Rectal smooth muscle tissue (tissue), 1 donor: ENCODE results near the gene CAMK1D.

Experiments
- H3K27ac ChIP-seq: one replicate; pipeline ENCODE4 v1.7.0; 2013; ENCODE audit warnings: low read depth, low read length, inconsistent platforms
- H3K27me3 ChIP-seq: one replicate; pipeline ENCODE4 v1.7.0; 2013; ENCODE audit warnings: low read length; ENCODE audit not compliant: control insufficient read depth, insufficient read depth
- H3K36me3 ChIP-seq: one replicate; pipeline ENCODE4 v1.7.0; 2013; ENCODE audit warnings: low read length; ENCODE audit not compliant: control insufficient read depth, insufficient read depth
- H3K4me1 ChIP-seq: one replicate; pipeline ENCODE4 v1.7.0; 2013; ENCODE audit warnings: low read length; ENCODE audit not compliant: control insufficient read depth, insufficient read depth
- H3K4me3 ChIP-seq: one replicate; pipeline ENCODE4 v1.7.0; 2013; ENCODE audit warnings: low read length
- H3K9ac ChIP-seq: one replicate; pipeline ENCODE4 v1.7.0; 2013; ENCODE audit warnings: low read length

The CAMK1D gene

DNA sequence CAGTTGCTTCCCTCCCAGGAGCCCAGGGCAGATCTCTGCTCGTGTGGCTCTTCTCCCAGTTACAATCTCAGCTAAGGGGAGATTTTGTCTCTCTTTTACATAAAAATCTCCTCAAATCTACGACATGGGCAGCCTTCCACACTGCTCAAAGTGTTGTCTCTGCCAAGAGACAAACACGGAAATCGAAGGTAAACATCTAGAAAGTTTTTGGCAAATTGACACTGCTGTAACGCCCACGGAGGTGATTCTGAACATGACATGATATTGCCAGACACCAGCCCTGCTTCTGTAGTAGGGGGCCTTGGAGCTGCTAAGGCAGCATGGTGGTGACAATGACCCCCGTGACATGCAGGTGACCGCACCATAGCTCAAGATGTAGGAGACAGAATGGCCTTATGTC lies 523.8 kb downstream of the CAMK1D start:
- H3K27me3 ChIP-seq = no peaks in the 10 kb centered on the region
- no peak overlapping the region for H3K9ac ChIP-seq
- no peak overlapping the region for H3K27ac ChIP-seq
- no peaks in the 10 kb centered on the region for H3K36me3 ChIP-seq
- no peak overlapping the region for H3K4me3 ChIP-seq
- H3K4me1 ChIP-seq = no peaks in the 10 kb centered on the region

DNA sequence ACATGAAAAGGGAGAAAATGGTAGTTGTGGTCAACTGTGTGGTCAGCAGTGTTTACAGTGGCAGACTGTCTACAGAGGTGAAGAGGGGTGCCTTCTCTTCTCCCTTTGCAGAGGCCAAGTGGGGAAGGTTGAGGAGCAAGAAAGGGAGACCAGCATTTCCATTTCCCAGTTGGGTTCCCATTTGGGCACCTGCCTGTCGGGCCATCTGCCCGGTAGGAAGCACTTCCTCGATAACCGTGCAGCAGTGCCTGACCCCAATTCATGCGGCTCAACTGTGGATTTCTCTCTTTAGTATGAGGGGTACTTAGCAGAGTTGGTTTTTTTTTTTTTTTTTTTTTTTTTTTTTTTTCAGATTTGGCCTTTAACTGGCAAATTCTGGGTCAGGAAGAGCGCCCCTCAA lies 525.2 kb downstream of the CAMK1D start:
- H3K4me1 ChIP-seq = no peaks in the 10 kb centered on the region
- no peaks in the 10 kb centered on the region for H3K27me3 ChIP-seq
- H3K27ac ChIP-seq = no peak overlapping the region
- no peak overlapping the region for H3K4me3 ChIP-seq
- H3K9ac ChIP-seq = no peak overlapping the region
- H3K36me3 ChIP-seq = no peaks in the 10 kb centered on the region

DNA sequence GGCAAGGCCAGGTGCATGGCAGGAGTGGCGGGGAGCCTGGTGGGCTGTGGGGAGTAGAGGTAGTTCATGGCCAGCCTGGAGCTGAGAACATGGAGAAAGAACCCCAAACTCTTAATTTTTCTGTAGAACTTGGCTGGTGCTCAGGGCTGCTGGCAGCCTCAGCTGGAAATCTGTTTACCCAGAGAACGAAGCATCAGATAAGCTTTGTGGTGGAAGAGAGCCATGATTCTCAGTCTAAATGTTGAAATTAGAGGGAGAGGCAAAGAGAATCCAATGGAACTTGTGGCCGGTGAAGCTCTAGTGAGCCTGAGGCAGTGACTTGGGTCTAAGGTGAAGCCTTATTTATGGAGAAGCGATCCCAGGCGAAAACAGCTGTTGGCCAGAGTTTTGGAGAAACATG lies 525.8 kb downstream of the CAMK1D start:
- Histone ChIP-seq H3K4me1 (no peaks in the 10 kb centered on the region), H3K36me3 (no peaks in the 10 kb centered on the region), H3K27me3 (no peaks in the 10 kb centered on the region), H3K9ac (no peak overlapping the region), H3K4me3 (no peak overlapping the region), H3K27ac (no peak overlapping the region)

GRCh38 chr10:12876266-12876665 lies 526.9 kb downstream of the CAMK1D start:
- H3K36me3 ChIP-seq = no peaks in the 10 kb centered on the region
- no peak overlapping the region for H3K27ac ChIP-seq
- H3K9ac ChIP-seq = no peak overlapping the region
- H3K4me3 ChIP-seq = no peak overlapping the region
- no peaks in the 10 kb centered on the region for H3K4me1 ChIP-seq
- H3K27me3 ChIP-seq = no peaks in the 10 kb centered on the region

- H3K4me3 ChIP-seq = no peak overlapping the region
- no peak overlapping the region for H3K27ac ChIP-seq
- no peak overlapping the region for H3K9ac ChIP-seq
- H3K4me1 ChIP-seq = no peaks in the 10 kb centered on the region
- H3K36me3 ChIP-seq = no peaks in the 10 kb centered on the region
- no peaks in the 10 kb centered on the region for H3K27me3 ChIP-seq
Observed at GRCh38 chr10:12877150-12877549, 527.8 kb downstream of the CAMK1D start.

DNA sequence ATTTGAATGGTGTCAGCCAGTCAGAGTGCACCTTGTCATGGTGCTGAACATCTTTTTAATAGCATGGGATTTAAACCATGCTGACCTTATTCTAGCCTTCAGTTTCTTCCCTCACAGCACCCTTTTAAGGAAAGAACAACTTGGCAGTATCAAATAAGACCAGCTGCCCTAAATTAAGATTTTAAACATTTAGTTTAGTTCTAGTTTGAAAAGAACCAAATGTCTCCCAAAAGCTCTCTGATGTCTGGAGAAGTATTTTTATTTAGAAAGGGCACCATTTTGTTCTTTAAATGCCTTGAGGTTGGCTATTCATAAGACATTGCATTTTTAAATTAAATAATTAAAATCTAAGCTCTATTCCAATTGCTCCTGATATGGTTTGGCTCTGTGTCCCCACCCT lies 531.1 kb downstream of the CAMK1D start:
- no peaks in the 10 kb centered on the region for H3K27me3 ChIP-seq
- H3K4me3 ChIP-seq = no peak overlapping the region
- H3K36me3 ChIP-seq = no peaks in the 10 kb centered on the region
- no peak overlapping the region for H3K27ac ChIP-seq
- no peaks in the 10 kb centered on the region for H3K4me1 ChIP-seq
- no peak overlapping the region for H3K9ac ChIP-seq

DNA sequence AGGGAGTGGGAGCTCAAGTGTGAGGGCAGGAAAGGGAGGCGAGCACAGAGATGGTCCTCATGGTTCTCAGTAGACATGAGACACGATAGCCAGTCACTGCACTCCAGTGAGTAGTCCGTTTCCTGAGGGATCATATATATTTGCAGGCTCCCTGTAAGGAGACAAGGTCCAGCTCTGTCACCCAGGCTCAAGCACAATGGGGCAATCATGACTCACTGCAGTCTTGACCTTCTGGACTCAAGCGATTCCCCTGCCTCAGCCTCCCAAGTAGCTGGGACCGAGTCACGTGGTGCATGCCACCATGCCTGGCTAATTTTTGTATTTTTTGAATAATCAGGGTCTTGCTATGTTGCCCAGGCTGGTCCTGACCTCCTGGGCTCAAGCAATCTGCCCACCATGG lies 535.5 kb downstream of the CAMK1D start:
- no peak overlapping the region for H3K4me3 ChIP-seq
- no peaks in the 10 kb centered on the region for H3K4me1 ChIP-seq
- no peak overlapping the region for H3K9ac ChIP-seq
- H3K27ac ChIP-seq = no peak overlapping the region
- H3K27me3 ChIP-seq = no peaks in the 10 kb centered on the region
- no peaks in the 10 kb centered on the region for H3K36me3 ChIP-seq
